Astrocyte (in vitro differentiated cells and primary cell): Measurements from ENCODE around the gene ABCA10. TPM values are rescaled to one million over a fixed set of nuclear protein-coding genes. Genes with fewer than 3 reads are reported as not detected.

Experiments used
- DNase-seq: peaks from one replicate; pipeline ENCODE4 v3.0.0-alpha.2; 2010; ENCODE audit warnings: low read depth
- FAIRE-seq: peaks from 2 replicates; lab custom pipeline; 2011; peaks lifted over from hg19 to GRCh38; lab: Jason Lieb, UNC
- H2AFZ ChIP-seq: 2 replicates; pipeline ENCODE4 v1.6.0; 2012; ENCODE audit warnings: low read depth, low read length, inconsistent platforms
- H3K27ac ChIP-seq: 2 replicates; pipeline ENCODE4 v1.5.1; 2011; ENCODE audit warnings: low read depth, low read length, inconsistent platforms
- H3K27me3 ChIP-seq: 2 replicates; pipeline ENCODE4 v1.6.0; 2011; ENCODE audit warnings: low read length, inconsistent platforms; ENCODE audit not compliant: insufficient read depth
- H3K36me3 ChIP-seq: 2 replicates; pipeline ENCODE4 v1.5.1; 2011; ENCODE audit warnings: low read length, inconsistent platforms; ENCODE audit not compliant: insufficient read depth
- H3K4me1 ChIP-seq: 2 replicates; pipeline ENCODE4 v1.5.1; 2011; ENCODE audit warnings: low read length, inconsistent platforms; ENCODE audit not compliant: insufficient read depth
- H3K4me2 ChIP-seq: 2 replicates; pipeline ENCODE4 v1.6.0; 2012; ENCODE audit warnings: low read length, inconsistent platforms
- H3K4me3 ChIP-seq: 2 replicates; pipeline ENCODE4 v1.5.1; 2011; ENCODE audit warnings: low read depth, mild to moderate bottlenecking, low read length, inconsistent platforms; ENCODE audit not compliant: insufficient read depth
- H3K79me2 ChIP-seq: 2 replicates; pipeline ENCODE4 v1.6.0; 2012; ENCODE audit warnings: mild to moderate bottlenecking, low read length, inconsistent platforms; ENCODE audit not compliant: insufficient read depth
- H3K9ac ChIP-seq: 2 replicates; pipeline ENCODE4 v1.6.0; 2012; ENCODE audit warnings: mild to moderate bottlenecking, low read length, inconsistent platforms
- H3K9me3 ChIP-seq: 2 replicates; pipeline ENCODE4 v1.5.1; 2012; ENCODE audit warnings: low read depth, mild to moderate bottlenecking, low read length, inconsistent platforms; ENCODE audit not compliant: insufficient read depth
- H4K20me1 ChIP-seq: 2 replicates; pipeline ENCODE4 v1.6.0; 2012; ENCODE audit warnings: low read length, inconsistent platforms; ENCODE audit not compliant: insufficient read depth
- H3K27ac Mint-ChIP-seq: one replicate; pipeline ENCODE4 v1.8.0; 2021; ENCODE audit warnings: mild to moderate bottlenecking, mixed read lengths; ENCODE audit not compliant: unreplicated experiment
- H3K27me3 Mint-ChIP-seq: one replicate; pipeline ENCODE4 v1.8.0; 2021; ENCODE audit warnings: low read depth, mixed read lengths; ENCODE audit not compliant: unreplicated experiment
- H3K36me3 Mint-ChIP-seq: one replicate; pipeline ENCODE4 v1.8.0; 2021; ENCODE audit warnings: low read depth, mixed read lengths; ENCODE audit not compliant: unreplicated experiment
- H3K4me1 Mint-ChIP-seq: one replicate; pipeline ENCODE4 v1.8.0; 2021; ENCODE audit warnings: low read depth, mixed read lengths; ENCODE audit not compliant: unreplicated experiment
- H3K4me3 Mint-ChIP-seq: one replicate; pipeline ENCODE4 v1.8.0; 2021; ENCODE audit warnings: mild to moderate bottlenecking, moderate library complexity, mixed read lengths; ENCODE audit not compliant: unreplicated experiment
- H3K9me3 Mint-ChIP-seq: one replicate; pipeline ENCODE4 v1.8.0; 2021; ENCODE audit warnings: mild to moderate bottlenecking, mixed read lengths; ENCODE audit not compliant: unreplicated experiment
- EZH2 ChIP-seq: IDR thresholded peaks from 2 replicates; pipeline ENCODE4 v1.6.1; 2012; ENCODE audit warnings: mild to moderate bottlenecking, low read length, inconsistent platforms; ENCODE audit not compliant: insufficient read depth
- total RNA-seq: library from RNA; stranded (reverse); gene quantifications from 2 replicates; pipeline ENCODE4 v1.2.1, GENCODE V29; 2021
- TF ChIP-seq, protein P1 (sequence below): IDR thresholded peaks from 2 replicates; pipeline ENCODE4 v1.5.1; 2011; ENCODE audit warnings: low read depth, mild to moderate bottlenecking, inconsistent platforms, low read length, moderate library complexity; ENCODE audit not compliant: insufficient read depth

The ABCA10 gene
- total RNA-seq, 1 donor from 2014 or later = 0.20 TPM

GRCh38 chr17:69192754-69193153, 35.9 kb downstream of the ABCA10 start:
- H3K4me3 Mint-ChIP-seq = no peak overlapping the region
- H3K36me3 ChIP-seq = no peaks in the 10 kb centered on the region
- no peaks in the 10 kb centered on the region for H3K4me1 ChIP-seq
- H2AFZ ChIP-seq = no peak overlapping the region
- no peak overlapping the region for H3K4me2 ChIP-seq
- H3K79me2 ChIP-seq = no peaks in the 10 kb centered on the region
- no peaks in the 10 kb centered on the region for H3K36me3 Mint-ChIP-seq
- H3K9ac ChIP-seq = no peak overlapping the region
- no peak overlapping the region for H3K27ac Mint-ChIP-seq
- no peak for DNase-seq
- H3K4me3 ChIP-seq = no peak overlapping the region
- H3K27me3 ChIP-seq = no peaks in the 10 kb centered on the region
- no peaks in the 10 kb centered on the region for H3K4me1 Mint-ChIP-seq
- no peaks in the 10 kb centered on the region for H3K9me3 ChIP-seq
- FAIRE-seq = no peak
- no peaks in the 10 kb centered on the region for H3K9me3 Mint-ChIP-seq
- TF ChIP-seq EZH2 = no peak
- TF ChIP-seq, protein P1, sequence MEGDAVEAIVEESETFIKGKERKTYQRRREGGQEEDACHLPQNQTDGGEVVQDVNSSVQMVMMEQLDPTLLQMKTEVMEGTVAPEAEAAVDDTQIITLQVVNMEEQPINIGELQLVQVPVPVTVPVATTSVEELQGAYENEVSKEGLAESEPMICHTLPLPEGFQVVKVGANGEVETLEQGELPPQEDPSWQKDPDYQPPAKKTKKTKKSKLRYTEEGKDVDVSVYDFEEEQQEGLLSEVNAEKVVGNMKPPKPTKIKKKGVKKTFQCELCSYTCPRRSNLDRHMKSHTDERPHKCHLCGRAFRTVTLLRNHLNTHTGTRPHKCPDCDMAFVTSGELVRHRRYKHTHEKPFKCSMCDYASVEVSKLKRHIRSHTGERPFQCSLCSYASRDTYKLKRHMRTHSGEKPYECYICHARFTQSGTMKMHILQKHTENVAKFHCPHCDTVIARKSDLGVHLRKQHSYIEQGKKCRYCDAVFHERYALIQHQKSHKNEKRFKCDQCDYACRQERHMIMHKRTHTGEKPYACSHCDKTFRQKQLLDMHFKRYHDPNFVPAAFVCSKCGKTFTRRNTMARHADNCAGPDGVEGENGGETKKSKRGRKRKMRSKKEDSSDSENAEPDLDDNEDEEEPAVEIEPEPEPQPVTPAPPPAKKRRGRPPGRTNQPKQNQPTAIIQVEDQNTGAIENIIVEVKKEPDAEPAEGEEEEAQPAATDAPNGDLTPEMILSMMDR = no peak
- H3K27ac ChIP-seq = no peak overlapping the region
- no peaks in the 10 kb centered on the region for H3K27me3 Mint-ChIP-seq
- H4K20me1 ChIP-seq = no peaks in the 10 kb centered on the region

DNA sequence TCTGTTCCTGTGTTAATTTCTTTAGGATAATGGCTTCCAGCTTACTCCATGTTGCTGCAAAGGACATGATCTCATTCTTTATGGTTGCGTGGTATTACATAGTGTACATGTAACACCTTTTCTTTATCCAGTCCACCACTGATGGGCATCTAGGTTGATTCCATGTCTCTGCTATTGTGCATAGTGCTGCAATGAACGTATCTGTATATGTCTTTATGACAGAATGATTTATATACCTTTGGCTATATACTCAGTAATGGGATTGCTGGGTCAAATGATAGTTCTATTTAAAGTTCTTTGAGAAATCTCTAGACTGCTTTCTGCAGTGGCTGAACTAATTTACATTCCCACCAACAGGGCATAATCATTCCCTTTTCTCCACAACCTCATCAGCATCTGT, 39.8 kb downstream of the ABCA10 start:
- FAIRE-seq = no peak
- no peak for TF ChIP-seq EZH2
- TF ChIP-seq, protein P1 = no peak

DNA sequence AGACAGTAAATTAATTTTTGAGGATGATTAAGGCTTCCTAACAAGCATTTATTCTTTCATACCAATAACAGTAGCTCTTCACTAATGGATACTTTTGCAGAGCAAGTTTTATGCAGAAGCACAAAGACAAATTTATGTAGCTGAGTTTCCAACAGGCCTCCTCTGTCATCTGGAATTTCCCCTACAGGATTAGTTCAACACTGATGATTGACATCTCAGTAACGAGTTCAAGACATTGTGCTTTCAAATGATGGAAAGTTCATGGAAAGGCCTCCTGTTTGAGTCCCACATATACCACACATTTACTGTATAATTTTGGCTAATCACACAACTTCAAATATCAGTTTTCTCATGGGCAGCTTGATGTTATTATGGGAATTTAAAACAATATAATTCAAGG, 40.6 kb downstream of the ABCA10 start:
- no peaks in the 10 kb centered on the region for H3K4me1 ChIP-seq
- H3K27ac ChIP-seq = no peak overlapping the region
- Mint-ChIP-seq H3K27me3 (no peaks in the 10 kb centered on the region), H3K4me1 (no peaks in the 10 kb centered on the region), H3K4me3 (no peak overlapping the region), H3K27ac (no peak overlapping the region), H3K9me3 (no peaks in the 10 kb centered on the region), H3K36me3 (no peaks in the 10 kb centered on the region)
- H3K36me3 ChIP-seq = no peaks in the 10 kb centered on the region
- H2AFZ ChIP-seq = no peak overlapping the region
- TF ChIP-seq, protein P1 = no peak
- no peak for TF ChIP-seq EZH2
- H3K4me3 ChIP-seq = no peak overlapping the region
- no peaks in the 10 kb centered on the region for H3K79me2 ChIP-seq
- H3K9ac ChIP-seq = no peak overlapping the region
- no peaks in the 10 kb centered on the region for H3K9me3 ChIP-seq
- H3K4me2 ChIP-seq = no peak overlapping the region
- no peaks in the 10 kb centered on the region for H3K27me3 ChIP-seq
- no peaks in the 10 kb centered on the region for H4K20me1 ChIP-seq
- no peak for DNase-seq
- no peak for FAIRE-seq

More for the DNA sequence above, 39.8 kb downstream of the ABCA10 start:
- Histone ChIP-seq H3K9me3 (no peaks in the 10 kb centered on the region), H3K79me2 (no peaks in the 10 kb centered on the region), H3K4me3 (no peak overlapping the region), H4K20me1 (no peaks in the 10 kb centered on the region), H2AFZ (no peak overlapping the region), H3K27ac (no peak overlapping the region), H3K4me2 (no peak overlapping the region), H3K9ac (no peak overlapping the region), H3K27me3 (no peaks in the 10 kb centered on the region), H3K36me3 (no peaks in the 10 kb centered on the region), H3K4me1 (no peaks in the 10 kb centered on the region)
- no peak for DNase-seq
- H3K27me3 Mint-ChIP-seq = no peaks in the 10 kb centered on the region
- no peaks in the 10 kb centered on the region for H3K4me1 Mint-ChIP-seq
- H3K9me3 Mint-ChIP-seq = no peaks in the 10 kb centered on the region
- H3K27ac Mint-ChIP-seq = no peak overlapping the region
- H3K4me3 Mint-ChIP-seq = no peak overlapping the region
- H3K36me3 Mint-ChIP-seq = no peaks in the 10 kb centered on the region
